Camera-type eye (tissue), 1 donor: ENCODE measurements around the gene STARD5. TPM values are rescaled to one million over a fixed set of nuclear protein-coding genes. Genes with fewer than 3 reads are reported as not detected.

ENCODE experiments used
- total RNA-seq: library from RNA; depleted of rRNA; stranded (reverse); fragments of >200 nt; gene quantifications from one replicate; pipeline ENCODE4 v1.2.3, GENCODE V29; 2014

Gene STARD5, protein sequence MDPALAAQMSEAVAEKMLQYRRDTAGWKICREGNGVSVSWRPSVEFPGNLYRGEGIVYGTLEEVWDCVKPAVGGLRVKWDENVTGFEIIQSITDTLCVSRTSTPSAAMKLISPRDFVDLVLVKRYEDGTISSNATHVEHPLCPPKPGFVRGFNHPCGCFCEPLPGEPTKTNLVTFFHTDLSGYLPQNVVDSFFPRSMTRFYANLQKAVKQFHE
- total RNA-seq = 5.1 TPM

DNA sequence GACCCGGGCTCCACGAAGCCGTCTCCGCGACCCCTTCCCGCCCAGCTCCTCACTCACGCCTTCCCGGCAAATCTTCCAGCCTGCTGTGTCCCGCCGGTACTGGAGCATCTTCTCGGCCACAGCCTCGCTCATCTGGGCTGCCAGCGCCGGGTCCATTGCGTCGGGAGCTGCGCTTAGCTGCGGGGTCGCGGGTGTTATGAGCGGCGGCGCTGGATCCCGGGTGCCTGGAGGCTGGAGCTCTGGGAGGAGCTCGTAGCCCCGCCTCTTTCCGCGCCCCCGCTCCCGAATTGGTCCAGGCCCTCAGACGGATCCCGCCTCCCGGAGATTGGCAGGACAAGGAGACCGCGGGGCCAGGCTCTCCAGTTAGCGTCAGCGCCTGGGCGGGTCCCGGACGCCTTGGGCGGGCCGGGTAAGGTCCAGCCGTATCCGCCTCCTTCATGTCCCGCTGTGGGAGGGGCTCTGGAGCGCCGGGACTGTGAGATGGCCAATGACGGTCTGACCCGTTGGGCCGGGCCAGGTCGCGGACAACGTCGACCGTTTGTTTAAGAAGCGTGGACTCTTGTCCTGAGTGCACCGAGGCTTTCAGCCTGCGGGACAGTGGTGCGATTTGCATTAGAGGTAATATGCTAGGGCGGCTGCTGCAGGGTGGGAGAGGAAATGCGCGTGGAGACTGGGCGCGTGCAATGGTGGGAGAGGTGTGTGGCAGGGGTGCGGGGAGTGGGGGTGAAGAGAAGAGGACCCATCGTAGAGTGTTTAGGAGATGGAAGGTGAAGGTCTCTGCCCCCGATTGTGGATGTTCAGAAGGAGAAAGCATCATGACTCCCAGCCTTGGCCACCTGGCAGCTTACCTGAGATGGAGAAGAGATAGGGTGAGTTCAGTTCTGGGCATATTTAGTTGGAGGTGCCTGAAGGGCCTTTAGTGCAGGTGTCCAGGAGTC, at the start of gene STARD5:
TSS of gene STARD5 (minus strand) at position 198 of the 938 bp plus-strand sequence. CDS start at position 156, 42 bp downstream.

Other genes with a start within 250 kb of the STARD5 start
- gene CFAP161, start 189.9 kb downstream of the STARD5 start, total RNA-seq = 1.2 TPM
- 7.1 TPM for gene IL16, start 127.3 kb downstream of the STARD5 start, total RNA-seq
- 0.22 TPM for gene TMC3, start 50.1 kb upstream of the STARD5 start, total RNA-seq